Stomach (tissue), 9 donors: ENCODE measurements around the gene PIAS1. TPM values are rescaled to one million over a fixed set of nuclear protein-coding genes. Genes with fewer than 3 reads are reported as not detected.

Experiments used
- DNase-seq, 2 donors: peaks; one replicate each; pipeline versions ENCODE4 v3.0.0 to v3.0.0-alpha.2; 2013 to 2019
- H3K27ac ChIP-seq, 5 donors: fragments of 200-600 bp in 4 of 5; sonication (generic) in 4 of 5; one replicate each; pipeline ENCODE4 v1.5.1; 2013 to 2019; ENCODE audit warnings: mild to moderate bottlenecking in 1 of 5, moderate library complexity in 1 of 5
- H3K27me3 ChIP-seq, 3 donors: fragments of 200-600 bp; sonication (generic); one replicate each; pipeline ENCODE4 v1.5.1; 2017 to 2019; ENCODE audit warnings: mixed run types in 1 of 3
- H3K36me3 ChIP-seq, 4 donors: fragments of 200-600 bp; sonication (generic); 1 replicate in 3 of 4; 2 replicates in 1 of 4; pipeline ENCODE4 v1.5.1; 2016 to 2019
- H3K4me1 ChIP-seq, 4 donors: fragments of 200-600 bp; sonication (generic); one replicate each; pipeline ENCODE4 v1.5.1; 2016 to 2019
- H3K4me3 ChIP-seq, 4 donors: fragments of 200-600 bp; sonication (generic) in 3 of 4; one replicate each; pipeline ENCODE4 v1.5.1; 2016 to 2019; ENCODE audit warnings: mild to moderate bottlenecking in 1 of 4
- H3K9me3 ChIP-seq, 4 donors: fragments of 200-600 bp; sonication (generic); one replicate each; pipeline ENCODE4 v1.5.1; 2016 to 2019
- CTCF ChIP-seq, 7 experiments: fragments of 450-650 bp in 4 of 7; fragments of 200-600 bp in 3 of 7; sonication (generic) in 3 of 7; IDR thresholded peaks; one replicate each; pipeline ENCODE4 v1.5.1; 2016 to 2019; ENCODE audit warnings: antibody characterized with exemption in 7 of 7, control low read depth in 2 of 7, mild to moderate bottlenecking in 1 of 7
- EP300 ChIP-seq: sonication (generic); formaldehyde crosslinking; IDR thresholded peaks from one replicate; pipeline ENCODE4 v1.6.1; 2017; ENCODE audit warnings: antibody characterized with exemption
- POLR2A ChIP-seq, 4 donors: fragments of 450-650 bp; IDR thresholded peaks; one replicate each; pipeline ENCODE4 v1.6.1; 2016; ENCODE audit warnings: antibody characterized with exemption in 4 of 4, control low read depth in 2 of 4, mild to moderate bottlenecking in 1 of 4, moderate library complexity in 1 of 4
- POLR2AphosphoS5 ChIP-seq, 3 donors: sonication (generic); formaldehyde crosslinking; IDR thresholded peaks; one replicate each; pipeline ENCODE4 v1.6.1; 2016; ENCODE audit warnings: antibody characterized with exemption in 3 of 3
- WGBS, 5 donors: extraction: QIAGEN DNeasy Blood & Tissue Kit in 3 of 5; methylation state at CpG; one replicate each; pipeline versions ENCODE4 v1.1.5 to v1.1.7; 2013 to 2018; 5-methylcytosine and 5-hydroxymethylcytosine counted together
- intact Hi-C: fragments of 100-400 bp; cut with DNase I; formaldehyde crosslinking; loops from one replicate; pipeline ENCODE4 v1.15.1; 2023; ENCODE audit warnings: low total_unique reads
- polyA plus RNA-seq, 3 donors: library from polyadenylated mRNA; stranded (reverse); fragments of 200-250 nt; gene quantifications; one replicate each; pipeline ENCODE4 v1.2.3, GENCODE V29; 2013
- total RNA-seq, 5 donors: library from RNA; depleted of rRNA; stranded (reverse); fragments of >200 nt; gene quantifications; one replicate each; pipeline versions ENCODE4 v1.1.0 to v1.2.3, GENCODE V29; 2014 to 2016
- donor health status: healthy with polysubstance abuse.
- donor health status: Bipolar disorder and iron deficiency.
- donor health status: healthy.

PIAS1 gene
- total and polyA plus RNA-seq, 8 donors = 7.9 to 56.6 (median 38.8) TPM

- peak in 1 of 2 donors; percentile 22 for DNase-seq
- no peaks in the 10 kb centered on the region for H3K27me3 ChIP-seq
- TF ChIP-seq CTCF (IDR thresholded peaks at IDR 0.05) (no peak), POLR2AphosphoS5 (IDR thresholded peaks at IDR 0.05) (no peak), EP300 (no peak), POLR2A (IDR thresholded peaks at IDR 0.05) (no peak)
- 77 to 90% (median 88%) methylated on average over 16 of the region's 16 CpGs for WGBS, 5 donors
- H3K4me1 ChIP-seq = peaks cover 32 to 53% (median 39%) of the 10 kb centered on the region in 4 donors
- no peaks in the 10 kb centered on the region for H3K9me3 ChIP-seq
- H3K27ac ChIP-seq = peak overlapping the region in 2 of 5 donors; percentile 8 to 29
- H3K4me3 ChIP-seq = peak overlapping the region in 1 of 4 donors; percentile 1
- H3K36me3 ChIP-seq = peaks cover 0 to 7% (median 0%) of the 10 kb centered on the region in 4 donors
- intact Hi-C loops = no loop called here
Observed at GRCh38 chr15:68208136-68208535, 154.0 kb downstream of the PIAS1 start.

- peaks cover 0 to 9% (median under 1%) of the 10 kb centered on the region in 4 donors for H3K36me3 ChIP-seq
- no peak overlapping the region for H3K4me3 ChIP-seq
- no peak for TF ChIP-seq POLR2A (IDR thresholded peaks at IDR 0.05)
- no peak for TF ChIP-seq CTCF (IDR thresholded peaks at IDR 0.05)
- TF ChIP-seq POLR2AphosphoS5 (IDR thresholded peaks at IDR 0.05) = no peak
- no peak for TF ChIP-seq EP300
Observed at GRCh38 chr15:68208636-68209240, 154.6 kb downstream of the PIAS1 start.

GRCh38 chr15:68209272-68209671, 155.2 kb downstream of the PIAS1 start:
- Histone ChIP-seq H3K27ac (peak overlapping the region in 1 of 5 donors; percentile 26), H3K4me3 (no peak overlapping the region), H3K9me3 (no peaks in the 10 kb centered on the region), H3K27me3 (no peaks in the 10 kb centered on the region), H3K4me1 (peaks cover 31 to 44% (median 33%) of the 10 kb centered on the region in 4 donors), H3K36me3 (peaks cover 0 to 14% (median 3%) of the 10 kb centered on the region in 4 donors)
- 77 to 100% (median 83%) methylated on average over 4 to 7 of the region's 7 CpGs for WGBS, 5 donors
- intact Hi-C loops = no loop called here
- TF ChIP-seq POLR2A (IDR thresholded peaks at IDR 0.05) (no peak), POLR2AphosphoS5 (IDR thresholded peaks at IDR 0.05) (no peak), CTCF (IDR thresholded peaks at IDR 0.05) (no peak), EP300 (no peak)
- no peak for DNase-seq

More at GRCh38 chr15:68208636-68209240, 154.6 kb downstream of the PIAS1 start:
- intact Hi-C loops = no loop called here
- peaks cover 32 to 49% (median 36%) of the 10 kb centered on the region in 4 donors for H3K4me1 ChIP-seq
- peak overlapping the region in 2 of 5 donors; percentile 26 to 29 for H3K27ac ChIP-seq
- 76 to 85% (median 83%) methylated on average over 13 of the region's 13 CpGs for WGBS, 5 donors
- DNase-seq = no peak
- no peaks in the 10 kb centered on the region for H3K27me3 ChIP-seq
- H3K9me3 ChIP-seq = no peaks in the 10 kb centered on the region

GRCh38 chr15:68209735-68210408, 155.8 kb downstream of the PIAS1 start:
- Histone ChIP-seq H3K4me3 (no peak overlapping the region), H3K27me3 (no peaks in the 10 kb centered on the region), H3K36me3 (peaks cover 0 to 20% (median 5%) of the 10 kb centered on the region in 4 donors), H3K4me1 (peaks cover 25 to 38% (median 27%) of the 10 kb centered on the region in 4 donors), H3K9me3 (no peaks in the 10 kb centered on the region), H3K27ac (peak overlapping the region in 2 of 5 donors; percentile 2 to 58)
- no peak for DNase-seq
- TF ChIP-seq POLR2AphosphoS5 (IDR thresholded peaks at IDR 0.05) (no peak), EP300 (no peak), CTCF (IDR thresholded peaks at IDR 0.05) (no peak), POLR2A (IDR thresholded peaks at IDR 0.05) (no peak)
- 70 to 81% (median 77%) methylated on average over 11 to 13 of the region's 13 CpGs for WGBS, 5 donors
- intact Hi-C loops = loop anchor here (10.0 kb wide), 1 partner anchor 345 kb away; no protein-coding TSS in a partner anchor
